H7 (cell line): ENCODE measurements around the gene CTCF. TPM values are rescaled to one million over a fixed set of nuclear protein-coding genes. Genes with fewer than 3 reads are reported as not detected.
"Not testable (repeated sequence)": the region's sequence is repeated elsewhere in the genome, so short reads cannot be mapped to it uniquely, and the experiment has no call there.

Experiments used
- DNase-seq: peaks from one replicate; pipeline ENCODE4 v3.0.0; 2012
- H3K27me3 ChIP-seq: 2 replicates; pipeline ENCODE4 v1.6.0; 2011; ENCODE audit warnings: mild to moderate bottlenecking, low read length; ENCODE audit not compliant: control insufficient read depth, insufficient read depth
- H3K36me3 ChIP-seq: replicated peaks from 2 replicates; pipeline ENCODE4 v1.5.1; 2011; ENCODE audit warnings: low read length; ENCODE audit not compliant: control insufficient read depth, insufficient read depth
- H3K4me3 ChIP-seq: 2 replicates; pipeline ENCODE4 v1.5.1; 2011; ENCODE audit warnings: low read depth, mild to moderate bottlenecking, control low read depth, low read length, moderate library complexity; ENCODE audit not compliant: insufficient read depth
- total RNA-seq: library from RNA; depleted of rRNA; stranded (reverse); fragments of >200 nt; shearing (Covaris generic); gene quantifications from 2 replicates; pipeline ENCODE4 v1.2.3, GENCODE V29; 2014; rRNA removed

The CTCF gene, protein sequence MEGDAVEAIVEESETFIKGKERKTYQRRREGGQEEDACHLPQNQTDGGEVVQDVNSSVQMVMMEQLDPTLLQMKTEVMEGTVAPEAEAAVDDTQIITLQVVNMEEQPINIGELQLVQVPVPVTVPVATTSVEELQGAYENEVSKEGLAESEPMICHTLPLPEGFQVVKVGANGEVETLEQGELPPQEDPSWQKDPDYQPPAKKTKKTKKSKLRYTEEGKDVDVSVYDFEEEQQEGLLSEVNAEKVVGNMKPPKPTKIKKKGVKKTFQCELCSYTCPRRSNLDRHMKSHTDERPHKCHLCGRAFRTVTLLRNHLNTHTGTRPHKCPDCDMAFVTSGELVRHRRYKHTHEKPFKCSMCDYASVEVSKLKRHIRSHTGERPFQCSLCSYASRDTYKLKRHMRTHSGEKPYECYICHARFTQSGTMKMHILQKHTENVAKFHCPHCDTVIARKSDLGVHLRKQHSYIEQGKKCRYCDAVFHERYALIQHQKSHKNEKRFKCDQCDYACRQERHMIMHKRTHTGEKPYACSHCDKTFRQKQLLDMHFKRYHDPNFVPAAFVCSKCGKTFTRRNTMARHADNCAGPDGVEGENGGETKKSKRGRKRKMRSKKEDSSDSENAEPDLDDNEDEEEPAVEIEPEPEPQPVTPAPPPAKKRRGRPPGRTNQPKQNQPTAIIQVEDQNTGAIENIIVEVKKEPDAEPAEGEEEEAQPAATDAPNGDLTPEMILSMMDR
- 35.7 and 42.9 TPM in 2 replicates for total RNA-seq

DNA sequence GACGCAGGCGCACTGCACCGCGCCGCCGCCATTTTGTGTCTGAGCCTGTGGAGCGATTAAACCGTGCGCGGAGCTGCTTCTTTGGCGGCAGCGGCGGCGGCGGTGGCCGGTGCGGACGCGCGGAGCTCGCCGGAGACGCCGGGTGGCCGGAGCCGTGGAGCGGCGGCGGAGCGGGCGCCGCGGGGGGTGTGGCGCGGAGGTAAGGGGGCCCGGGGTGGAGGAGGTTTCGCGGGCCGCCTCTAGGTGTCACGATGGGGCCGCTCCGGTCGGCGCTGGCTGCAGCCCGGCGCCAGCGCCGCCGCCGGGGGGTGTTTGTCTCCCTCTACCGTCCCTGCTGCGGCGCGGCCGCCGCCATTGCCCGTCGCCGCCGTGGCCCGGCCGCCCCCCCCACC lies at the start of gene CTCF:
CTCF (plus strand) TSS at position 1 of the 392 bp plus-strand sequence. CDS start 48,307 bp downstream, outside the sequence.
- peak; percentile 96 for DNase-seq
- Histone ChIP-seq H3K27me3 (no peaks in the 10 kb centered on the region), H3K4me3 (peak within 1 kb of the TSS; percentile 93), H3K36me3 (no peaks in the 10 kb centered on the region; the same call in 1 of the 2 replicates)

DNA sequence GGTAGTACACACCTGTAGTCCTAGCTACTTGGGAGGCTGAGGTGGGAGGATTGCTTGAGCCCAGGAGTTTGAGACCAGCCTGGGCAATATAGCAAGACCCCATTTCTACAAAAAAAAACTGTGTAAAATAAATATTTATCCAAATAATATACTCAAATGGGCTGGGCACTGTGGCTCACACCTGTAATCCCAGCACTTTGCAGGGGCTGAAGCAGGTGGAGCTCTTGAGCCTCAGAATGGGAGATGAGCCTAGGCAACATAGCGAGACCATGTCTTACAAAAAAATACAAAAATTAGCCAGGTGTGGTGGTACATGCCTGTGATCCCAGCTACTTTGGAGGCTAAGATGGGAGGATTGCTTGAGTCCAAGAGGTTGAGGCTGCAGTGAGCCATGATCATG lies 48.4 kb upstream of the CTCF start:
- H3K36me3 ChIP-seq, H3K4me3 ChIP-seq, H3K27me3 ChIP-seq: not testable (repeated sequence)
- peak; percentile 36 for DNase-seq

DNA sequence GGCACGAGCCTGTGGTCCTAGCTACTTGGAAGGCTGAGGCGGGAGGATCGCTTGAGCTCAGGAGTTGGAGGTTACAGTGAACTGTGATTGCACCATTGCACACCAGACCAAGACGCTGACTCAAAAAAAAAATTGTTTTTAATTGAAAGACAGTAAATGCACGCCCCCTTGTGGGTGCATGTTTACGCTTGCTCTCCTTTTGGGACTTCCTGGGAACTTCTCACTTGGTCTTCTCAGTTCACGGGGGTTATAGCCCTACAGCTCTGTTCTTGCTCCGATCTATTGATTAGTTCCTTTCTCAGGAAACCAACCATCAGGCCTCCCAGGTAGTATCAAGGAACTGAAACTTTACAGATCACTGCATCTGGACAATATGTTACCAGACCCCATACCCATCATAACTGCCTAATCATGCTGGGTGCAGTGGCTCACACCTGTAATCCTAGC lies 47.9 kb upstream of the CTCF start:
- Histone ChIP-seq H3K36me3 (no peaks in the 10 kb centered on the region), H3K27me3 (peaks cover 2% of the 10 kb centered on the region; the same call in 1 of the 2 replicates), H3K4me3 (no peak overlapping the region)
- peak; percentile 80 for DNase-seq

DNA sequence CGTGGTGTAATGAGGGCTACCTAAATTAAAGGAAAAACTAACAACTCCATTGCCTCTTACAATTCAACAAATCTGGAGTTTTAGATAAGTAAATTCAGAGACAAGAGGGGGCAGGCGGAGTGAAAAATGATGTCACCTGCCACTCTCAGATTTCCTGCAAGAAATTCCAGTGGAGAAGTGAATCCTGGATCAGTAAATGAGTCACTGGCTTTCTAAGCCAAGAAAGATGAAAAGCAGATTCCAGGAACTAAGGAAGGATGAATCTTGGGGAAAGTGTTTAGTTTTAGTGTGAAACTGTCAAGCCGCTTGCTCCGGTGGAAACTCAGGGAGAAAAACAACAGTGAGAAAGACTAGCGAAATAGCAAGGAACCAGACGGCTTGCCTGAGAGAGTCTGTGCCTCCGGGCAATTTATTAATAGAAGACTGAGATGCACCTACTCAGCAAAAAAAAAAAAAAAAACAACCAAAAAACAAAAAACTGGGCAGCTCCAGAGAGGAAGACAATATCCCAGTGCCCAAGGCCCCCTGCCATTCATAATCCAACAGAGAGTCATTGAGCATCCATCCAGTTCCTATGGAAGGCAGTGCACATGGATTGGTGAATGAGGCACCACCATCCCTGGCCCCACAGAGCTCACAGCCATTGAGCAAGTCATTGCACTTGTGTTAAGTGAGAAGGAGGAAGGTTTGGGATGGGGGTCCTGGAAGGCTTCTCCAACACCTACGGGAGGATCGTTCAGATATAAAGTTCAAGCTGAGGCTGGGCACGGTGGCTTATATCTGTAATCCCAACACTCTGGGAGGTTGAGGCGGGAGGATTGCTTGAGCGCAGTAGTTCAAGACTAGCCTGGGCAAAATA lies 45.8 kb upstream of the CTCF start:
- Histone ChIP-seq H3K4me3 (no peak overlapping the region), H3K27me3 (peaks cover 2% of the 10 kb centered on the region; the same call in 1 of the 2 replicates), H3K36me3 (no peaks in the 10 kb centered on the region)
- no peak for DNase-seq

DNA sequence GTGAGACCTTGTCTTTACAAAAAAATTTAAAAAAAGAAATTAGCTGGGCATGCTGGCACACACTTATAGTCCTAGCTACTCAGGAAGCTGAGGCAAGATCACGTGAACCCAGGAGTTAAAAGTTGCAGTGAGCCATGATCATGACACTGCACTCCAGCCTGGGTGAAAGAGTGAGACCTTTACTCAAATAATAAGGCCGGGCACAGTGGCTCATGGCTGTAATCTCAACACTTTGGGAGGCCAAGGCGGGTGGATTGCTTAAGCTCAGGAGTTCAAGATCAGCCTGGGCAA lies 45.2 kb upstream of the CTCF start:
- no peak overlapping the region for H3K4me3 ChIP-seq
- no peaks in the 10 kb centered on the region for H3K36me3 ChIP-seq

DNA sequence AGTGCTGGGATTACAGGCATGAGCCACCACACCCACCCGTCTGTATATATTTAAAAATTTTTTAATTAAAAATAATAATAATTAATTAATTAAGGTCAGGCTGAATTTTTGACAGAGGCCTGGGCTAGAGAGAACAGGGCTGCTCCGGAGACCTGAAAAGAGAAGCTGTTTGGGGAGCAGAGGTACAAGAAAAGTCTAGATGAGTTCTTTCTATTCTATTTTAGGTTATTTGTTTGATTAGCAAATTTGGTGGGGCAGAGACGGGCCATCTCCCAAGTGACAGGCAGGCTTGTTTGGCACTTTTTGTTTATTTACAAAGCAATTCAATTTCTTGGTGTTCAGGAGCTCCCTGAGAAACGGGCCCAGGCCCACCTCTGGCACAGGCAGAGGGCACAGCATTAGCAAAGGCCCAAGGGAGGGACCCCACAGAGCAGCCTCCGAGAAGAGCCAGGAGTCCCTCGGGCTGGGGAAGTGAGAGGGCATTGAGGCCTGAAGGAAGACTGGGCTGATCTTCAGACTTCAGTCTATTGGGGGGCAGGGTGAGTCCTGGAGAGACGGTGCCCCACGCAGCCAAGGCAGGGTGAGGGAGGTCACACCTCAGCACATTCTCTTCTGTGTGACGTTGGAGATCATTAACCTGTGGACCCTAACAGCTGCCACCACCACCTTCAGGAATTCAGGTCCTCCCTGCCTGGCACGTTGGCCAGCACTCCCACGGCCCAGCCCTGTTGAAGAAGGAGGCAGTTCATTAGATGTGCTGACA lies 44.5 kb upstream of the CTCF start:
- Histone ChIP-seq H3K27me3 (peaks cover 2% of the 10 kb centered on the region; the same call in 1 of the 2 replicates), H3K36me3 (no peaks in the 10 kb centered on the region), H3K4me3 (no peak overlapping the region)
- DNase-seq = no peak

More for the DNA sequence above, 45.2 kb upstream of the CTCF start:
- DNase-seq = no peak
- H3K27me3 ChIP-seq = peaks cover 2% of the 10 kb centered on the region; the same call in 1 of the 2 replicates

DNA sequence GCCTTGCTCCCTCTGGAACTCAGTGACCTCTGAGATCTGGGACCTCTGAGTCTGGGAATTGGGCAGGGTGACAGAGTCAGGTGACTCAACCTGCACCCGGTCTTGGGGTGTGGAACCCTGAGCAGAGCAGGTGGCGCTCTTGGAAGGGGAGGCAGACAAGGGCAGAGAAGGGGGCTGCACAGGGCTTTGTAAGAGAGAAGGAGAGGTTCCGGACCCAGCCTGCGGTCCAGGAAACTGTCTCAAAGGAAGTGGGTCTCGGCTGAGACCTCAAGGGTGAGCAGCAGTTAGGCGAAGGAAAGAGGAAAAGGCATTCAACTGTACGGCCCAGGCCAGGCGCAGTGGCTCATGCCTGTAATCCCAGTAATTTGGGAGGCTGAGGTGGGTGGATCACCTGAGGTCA lies 43.6 kb upstream of the CTCF start:
- no peak for DNase-seq
- Histone ChIP-seq H3K4me3 (no peak overlapping the region), H3K27me3 (peaks cover 2% of the 10 kb centered on the region; the same call in 1 of the 2 replicates), H3K36me3 (no peaks in the 10 kb centered on the region)

DNA sequence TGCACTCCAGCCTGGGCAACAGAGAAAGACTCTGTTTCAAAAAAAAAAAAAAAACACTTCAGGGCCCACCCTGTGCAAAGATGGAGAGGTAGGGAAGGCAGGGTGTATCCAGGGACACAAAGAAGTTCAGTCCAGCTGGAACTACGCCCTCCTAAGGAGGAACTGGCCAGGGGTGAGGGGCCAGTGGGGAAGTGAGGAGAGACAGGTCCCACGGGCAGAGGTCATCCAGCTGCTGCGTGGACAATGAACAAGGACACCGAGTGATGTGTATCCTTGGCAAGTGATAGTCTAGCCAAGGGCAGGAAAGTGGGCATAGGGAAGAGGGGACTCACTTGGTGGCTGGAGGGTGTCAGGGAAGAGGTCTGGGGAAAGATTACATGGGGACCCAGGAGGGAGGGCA lies 43.1 kb upstream of the CTCF start:
- Histone ChIP-seq H3K36me3 (no peaks in the 10 kb centered on the region), H3K4me3 (no peak overlapping the region), H3K27me3 (peaks cover 2% of the 10 kb centered on the region; the same call in 1 of the 2 replicates)
- no peak for DNase-seq

DNA sequence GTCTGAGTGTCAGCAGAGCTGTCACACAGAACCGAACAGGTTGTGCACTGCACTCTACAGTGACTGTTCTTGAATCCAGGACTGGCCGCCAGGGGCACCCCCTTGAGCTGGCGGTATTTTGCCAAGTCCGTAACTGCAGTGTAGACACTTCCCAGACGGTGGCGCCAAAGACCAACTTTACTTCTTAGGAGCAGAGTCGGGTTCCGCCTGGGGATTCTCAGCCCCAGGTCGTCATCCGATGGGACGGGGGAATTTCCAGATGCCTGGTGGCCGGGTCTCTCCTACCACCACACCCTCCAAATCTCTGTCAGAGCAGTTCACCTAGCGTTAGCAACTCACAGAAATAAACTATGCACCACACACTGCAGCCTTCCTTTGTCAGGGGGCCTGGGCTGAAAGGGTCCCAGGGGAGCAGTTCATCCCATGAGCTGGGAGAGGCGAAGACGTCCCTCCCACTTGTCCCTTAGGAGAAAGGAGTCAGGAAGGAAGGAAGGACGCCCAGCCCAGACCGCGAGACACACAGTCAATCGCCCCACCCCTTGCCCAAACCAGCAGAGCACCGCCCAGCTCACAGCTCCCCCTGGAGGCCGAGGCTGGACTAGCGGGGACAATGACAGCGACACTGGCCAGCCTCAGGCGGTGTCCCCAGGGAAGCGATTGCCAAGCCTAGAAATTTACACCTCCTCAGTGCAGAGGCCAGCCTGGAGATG lies 41.1 kb upstream of the CTCF start:
- Histone ChIP-seq H3K36me3 (no peaks in the 10 kb centered on the region), H3K27me3 (peaks cover 8% of the 10 kb centered on the region), H3K4me3 (peak overlapping the region; percentile 46)
- DNase-seq = peak; percentile 94

DNA sequence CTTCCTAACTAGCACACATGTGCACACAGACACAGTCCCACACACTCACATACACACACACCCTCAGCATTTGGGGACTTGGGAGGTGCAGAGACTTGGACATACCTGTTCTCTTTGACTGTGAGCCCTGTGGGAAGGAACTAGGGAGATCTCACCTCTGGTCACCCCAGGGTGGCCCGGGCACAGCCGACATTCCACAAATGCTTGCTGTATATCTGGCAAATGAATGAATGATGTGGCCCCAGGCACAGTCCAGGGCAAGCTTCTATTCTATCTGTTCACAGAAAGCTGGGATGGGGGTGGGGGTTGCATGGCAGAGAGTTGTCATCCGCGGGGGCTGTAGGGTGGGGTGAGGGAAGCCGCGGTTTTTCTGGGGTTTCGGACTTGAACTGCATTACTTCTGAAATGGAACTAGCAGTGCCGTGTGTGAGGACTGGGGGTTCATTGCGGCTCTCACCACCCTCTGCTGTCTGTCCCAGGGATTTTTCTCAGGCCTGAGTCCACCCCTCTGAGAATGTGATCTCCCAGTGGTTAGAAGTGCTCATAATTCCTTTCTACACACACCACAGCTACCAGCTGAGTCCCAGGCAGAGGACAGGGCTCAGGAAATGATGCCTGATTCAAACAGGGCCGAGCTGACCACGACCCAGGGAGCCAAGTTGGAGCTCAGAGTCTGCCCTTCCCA lies 37.0 kb upstream of the CTCF start:
- Histone ChIP-seq H3K36me3 (no peaks in the 10 kb centered on the region), H3K27me3 (peaks cover 39% of the 10 kb centered on the region), H3K4me3 (no peak overlapping the region)
- no peak for DNase-seq

DNA sequence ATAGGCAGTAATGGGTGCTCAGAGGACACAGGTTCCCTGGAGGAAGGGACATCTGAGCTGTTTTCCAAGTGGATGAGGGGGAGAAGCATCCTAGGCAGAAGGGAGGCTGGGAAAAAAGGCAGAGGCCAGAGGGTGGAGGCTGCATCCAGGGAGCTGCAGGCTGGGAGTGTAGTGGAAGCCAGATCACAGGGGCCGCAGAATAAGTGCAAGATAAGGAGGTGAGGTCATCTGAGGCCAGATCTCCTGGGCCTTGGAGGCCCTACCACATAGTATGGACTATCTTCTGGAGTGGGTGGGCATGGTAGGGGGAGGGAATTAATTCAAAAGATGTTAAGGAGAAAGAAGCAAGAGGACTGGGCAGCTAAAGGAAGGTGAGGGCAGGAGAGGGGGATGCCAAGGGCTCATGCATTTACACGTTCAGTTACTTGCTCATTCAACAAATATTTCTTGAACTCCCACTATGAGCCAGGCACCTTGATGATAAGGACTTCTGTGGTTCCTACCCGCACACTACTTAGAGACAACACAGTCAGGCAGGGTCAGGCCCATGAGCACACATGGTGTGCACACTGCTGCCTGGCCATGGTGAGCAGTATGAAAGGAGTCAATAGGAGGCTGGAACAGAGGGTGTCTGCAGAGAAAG lies 36.1 kb upstream of the CTCF start:
- DNase-seq = no peak

DNA sequence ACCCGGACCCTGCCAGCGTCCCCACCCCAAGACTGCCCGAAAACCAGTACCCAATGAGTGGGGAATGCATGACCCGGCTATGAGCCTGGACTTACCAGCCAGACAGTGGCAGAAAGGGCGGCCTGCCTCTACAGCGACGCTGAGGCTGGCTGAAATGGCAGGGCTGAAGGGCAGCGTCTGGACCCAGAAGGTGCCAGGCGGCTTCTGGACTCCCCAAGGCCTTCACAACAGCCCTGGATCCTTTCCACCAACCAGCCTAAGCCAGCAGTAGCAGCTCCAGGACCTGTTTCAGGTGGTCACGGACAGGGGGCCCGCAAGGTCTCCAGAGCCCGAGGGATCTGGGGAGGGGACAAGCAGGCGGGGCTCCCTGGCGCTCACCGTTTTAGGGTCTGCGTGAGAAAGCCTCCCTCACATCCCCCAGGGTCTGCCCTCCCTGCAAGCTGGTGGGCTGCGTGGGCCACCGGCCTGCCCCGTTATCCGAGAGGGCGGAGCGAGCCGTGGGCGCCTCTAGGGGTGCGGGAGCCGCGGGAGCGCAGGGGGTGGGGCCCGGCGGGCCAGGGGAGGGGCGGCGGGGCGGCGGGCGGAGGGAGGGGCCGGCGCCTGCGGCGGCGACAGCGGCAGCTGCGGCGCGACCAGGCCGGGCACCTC lies 34.0 kb upstream of the CTCF start, which contains the start of gene RIPOR1:
RIPOR1 (plus strand) TSS at position 608 of the 648 bp plus-strand sequence. CDS start 9,618 bp downstream, outside the sequence.
- peak within 1 kb of the TSS; percentile 63 for H3K4me3 ChIP-seq
- peaks cover 59% of the 10 kb centered on the region for H3K27me3 ChIP-seq
- H3K36me3 ChIP-seq = no peaks in the 10 kb centered on the region
- DNase-seq = peak; percentile 92

More for the DNA sequence above, 36.1 kb upstream of the CTCF start:
- Histone ChIP-seq H3K36me3 (no peaks in the 10 kb centered on the region), H3K27me3 (peaks cover 48% of the 10 kb centered on the region), H3K4me3 (no peak overlapping the region)
